GM12874 (cell line): ENCODE data around the gene TTLL11.

Experiments used
- TF ChIP-seq, protein P1 (sequence below): IDR thresholded peaks from 2 replicates; pipeline ENCODE4 v1.5.1; 2011; ENCODE audit warnings: low read depth, mild to moderate bottlenecking, control low read depth, low read length, moderate library complexity; ENCODE audit not compliant: insufficient read depth

TTLL11 gene

DNA sequence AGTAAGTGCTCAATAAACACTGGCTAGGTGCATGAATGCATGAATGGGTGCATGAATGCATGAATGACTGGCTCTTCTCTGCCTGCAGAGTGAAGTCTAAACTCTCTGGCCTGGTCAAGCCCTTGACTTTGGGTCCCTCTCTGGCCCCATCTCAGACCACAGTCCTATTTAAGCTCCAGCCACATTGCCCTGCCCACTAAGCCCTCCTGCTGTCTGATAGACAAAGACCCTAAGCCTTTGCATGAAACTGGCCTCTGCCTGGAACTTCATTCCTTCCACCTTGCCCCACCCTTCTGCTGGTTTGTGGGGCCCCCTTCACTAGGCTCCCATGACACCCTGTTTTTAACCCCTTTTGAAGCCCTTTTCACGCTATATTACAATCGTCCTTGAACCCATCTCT lies 202.4 kb downstream of the TTLL11 start:
- TF ChIP-seq, protein P1, sequence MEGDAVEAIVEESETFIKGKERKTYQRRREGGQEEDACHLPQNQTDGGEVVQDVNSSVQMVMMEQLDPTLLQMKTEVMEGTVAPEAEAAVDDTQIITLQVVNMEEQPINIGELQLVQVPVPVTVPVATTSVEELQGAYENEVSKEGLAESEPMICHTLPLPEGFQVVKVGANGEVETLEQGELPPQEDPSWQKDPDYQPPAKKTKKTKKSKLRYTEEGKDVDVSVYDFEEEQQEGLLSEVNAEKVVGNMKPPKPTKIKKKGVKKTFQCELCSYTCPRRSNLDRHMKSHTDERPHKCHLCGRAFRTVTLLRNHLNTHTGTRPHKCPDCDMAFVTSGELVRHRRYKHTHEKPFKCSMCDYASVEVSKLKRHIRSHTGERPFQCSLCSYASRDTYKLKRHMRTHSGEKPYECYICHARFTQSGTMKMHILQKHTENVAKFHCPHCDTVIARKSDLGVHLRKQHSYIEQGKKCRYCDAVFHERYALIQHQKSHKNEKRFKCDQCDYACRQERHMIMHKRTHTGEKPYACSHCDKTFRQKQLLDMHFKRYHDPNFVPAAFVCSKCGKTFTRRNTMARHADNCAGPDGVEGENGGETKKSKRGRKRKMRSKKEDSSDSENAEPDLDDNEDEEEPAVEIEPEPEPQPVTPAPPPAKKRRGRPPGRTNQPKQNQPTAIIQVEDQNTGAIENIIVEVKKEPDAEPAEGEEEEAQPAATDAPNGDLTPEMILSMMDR: no peak

DNA sequence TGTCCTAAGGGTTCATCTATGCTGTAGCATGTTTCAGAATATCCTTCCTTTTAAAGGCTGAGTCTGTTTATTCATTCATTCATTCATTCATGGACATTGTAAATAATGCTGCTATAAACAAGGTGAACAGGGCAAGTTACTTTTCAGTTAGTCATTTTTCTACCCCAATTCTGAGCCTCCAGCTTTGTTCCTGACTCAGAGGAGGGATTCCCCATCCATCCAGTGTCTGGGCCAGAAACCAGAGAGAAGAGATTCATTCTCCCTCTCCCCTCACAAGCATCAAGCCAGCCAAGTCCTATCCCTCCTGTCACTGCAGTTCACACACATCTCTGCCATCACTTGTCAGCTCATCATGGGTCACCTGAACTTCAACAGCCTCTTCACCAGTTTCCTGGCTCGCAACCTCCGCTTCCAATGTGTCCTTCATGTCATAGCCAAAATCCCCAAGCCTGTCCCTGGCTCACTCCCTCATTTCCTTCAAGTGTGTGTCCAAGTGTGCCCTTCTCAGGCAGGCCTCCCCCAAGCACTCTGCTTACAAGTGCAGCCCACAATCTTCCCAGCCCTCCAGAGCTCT lies 203.0 kb downstream of the TTLL11 start:
- TF ChIP-seq, protein P1: no peak

DNA sequence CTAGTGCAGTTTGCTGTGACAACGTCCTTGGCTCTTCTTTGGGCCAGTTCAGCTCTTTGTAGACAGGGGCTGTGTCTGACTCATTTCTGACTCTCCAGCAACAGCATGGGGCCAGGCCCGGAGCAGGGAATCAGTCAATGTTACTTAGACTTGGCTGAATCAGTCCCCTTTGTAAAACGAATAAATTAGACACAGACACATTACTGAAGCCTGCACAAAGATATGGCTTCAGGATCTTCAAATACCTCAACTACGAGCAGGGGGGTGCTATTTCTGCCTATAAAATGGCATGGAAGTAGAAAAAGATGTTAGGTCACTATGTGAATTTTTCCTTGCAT lies 204.7 kb downstream of the TTLL11 start:
- TF ChIP-seq, protein P1: no peak

DNA sequence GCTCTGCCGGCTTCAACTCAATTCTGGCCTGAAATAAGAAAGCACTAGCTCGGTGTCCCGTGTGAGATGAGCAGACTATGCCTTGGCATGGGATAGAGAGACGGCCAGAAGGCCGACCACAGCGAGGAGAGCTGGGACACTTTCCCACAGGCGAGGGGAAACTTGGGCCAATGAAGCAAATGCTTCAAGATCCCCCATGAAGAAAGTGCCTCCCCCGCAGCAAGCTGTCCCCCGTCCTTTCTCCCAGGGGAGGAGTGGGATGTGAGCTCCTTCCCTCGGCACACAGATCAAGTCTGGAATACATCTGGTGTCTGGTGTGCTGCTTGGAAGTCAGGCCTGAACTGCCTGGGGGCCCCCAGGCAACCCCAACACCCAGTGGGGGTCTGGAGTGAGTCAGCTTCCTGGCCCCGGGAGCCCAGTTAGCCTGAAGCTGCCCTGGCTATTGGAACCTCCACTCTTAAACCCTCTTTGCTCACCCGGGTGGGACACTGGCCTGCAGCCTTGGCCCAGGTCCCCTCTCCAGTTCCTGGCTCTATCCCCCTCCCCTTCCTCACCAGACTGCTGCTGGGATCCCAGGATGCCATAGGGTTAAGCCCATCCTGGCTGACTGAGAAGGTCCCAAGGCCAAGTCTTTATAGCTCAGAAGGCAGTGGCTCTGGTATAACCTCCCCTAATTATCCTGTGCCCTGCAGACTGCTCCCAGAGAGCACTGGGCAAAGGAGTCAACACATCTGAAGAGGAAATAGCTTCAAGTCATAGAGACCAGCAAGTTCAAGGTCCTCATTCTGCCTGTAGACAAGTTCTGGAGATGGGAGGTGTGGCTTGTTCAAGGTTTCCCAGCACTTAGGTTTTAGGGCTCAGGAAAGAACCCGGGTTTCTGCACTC lies 205.3 kb downstream of the TTLL11 start:
- TF ChIP-seq, protein P1: no peak

DNA sequence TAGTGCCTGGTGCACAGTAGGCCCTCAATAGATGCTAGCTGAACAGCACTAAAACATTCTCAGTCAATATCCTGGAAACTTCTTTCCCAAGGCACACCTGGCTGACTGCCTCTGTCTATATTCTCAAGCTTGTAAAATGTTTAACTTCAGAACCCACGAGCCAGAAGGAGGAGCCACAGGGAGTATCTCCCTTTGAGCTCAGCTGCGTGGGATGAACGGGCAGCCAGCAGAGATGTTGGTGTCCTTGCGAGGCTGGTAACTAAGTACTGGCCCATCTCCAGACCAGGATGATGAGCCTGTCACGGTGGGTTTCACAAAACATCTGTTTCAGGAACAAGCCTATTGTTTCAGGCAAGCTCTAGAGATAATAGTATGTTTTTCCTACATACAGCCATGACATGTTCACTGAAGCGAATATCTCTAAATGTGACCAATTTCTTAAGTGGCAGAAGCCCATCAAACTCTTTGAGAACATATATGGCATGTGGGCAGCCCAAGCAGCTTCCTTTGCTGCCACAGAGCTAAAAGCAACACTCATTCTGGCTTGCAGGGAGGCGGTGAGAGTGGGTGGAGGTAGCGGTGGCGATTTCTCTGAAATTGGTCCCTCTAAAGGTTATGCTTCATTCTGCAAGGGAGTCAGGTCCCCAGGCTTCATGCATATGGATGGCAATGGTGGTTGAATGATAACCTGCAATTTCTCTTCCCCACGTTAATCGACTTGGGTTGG lies 206.2 kb downstream of the TTLL11 start:
- TF ChIP-seq, protein P1: no peak

DNA sequence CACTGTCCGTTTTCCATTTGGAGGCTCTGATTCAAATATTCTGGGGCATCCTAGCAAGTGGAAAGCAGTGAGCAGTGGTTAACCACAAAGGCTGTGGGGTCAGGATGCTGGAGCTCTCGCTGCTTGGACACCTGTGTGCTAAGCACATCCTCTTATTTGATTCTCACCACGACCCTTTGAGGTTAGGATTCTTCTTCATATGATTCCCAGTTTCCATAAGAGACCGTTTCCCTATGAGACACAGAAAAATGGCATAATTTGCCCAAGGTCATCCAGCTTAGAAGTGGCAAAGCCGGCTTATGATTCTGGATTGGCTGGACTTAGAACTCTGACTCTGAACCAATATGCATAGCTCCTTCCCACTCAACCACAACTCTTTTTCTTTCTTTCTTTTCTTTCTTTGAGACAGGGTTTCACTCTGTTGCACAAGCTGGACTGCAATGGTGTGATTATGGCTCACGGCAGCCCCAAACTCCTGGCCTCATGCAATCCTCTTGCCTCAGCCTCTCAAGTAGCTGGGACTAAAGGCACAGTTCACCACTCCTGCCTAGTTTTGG lies 207.7 kb downstream of the TTLL11 start:
- TF ChIP-seq, protein P1: no peak

DNA sequence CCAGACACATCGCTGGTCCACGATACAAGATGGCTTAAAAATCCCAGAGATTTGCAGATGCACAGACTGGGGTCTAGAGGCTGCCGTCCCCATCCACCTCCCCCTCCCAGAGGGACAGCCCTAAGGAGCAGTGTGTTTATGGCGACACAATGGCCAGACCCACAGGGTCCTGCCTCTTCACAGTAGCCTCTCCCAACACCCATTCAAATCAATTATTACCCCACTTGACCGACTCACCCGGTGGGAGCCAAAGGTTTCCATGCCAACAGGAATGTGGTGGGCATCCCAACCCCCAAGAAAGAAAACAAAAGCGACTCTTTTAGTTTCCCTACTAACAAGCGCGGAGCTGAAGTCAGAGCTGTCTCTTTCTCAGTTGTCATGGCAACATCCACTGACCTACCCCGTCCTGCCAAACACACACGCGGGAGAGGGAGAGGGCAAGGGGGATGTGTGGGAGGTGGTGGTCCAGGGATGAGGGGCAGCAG lies 209.0 kb downstream of the TTLL11 start:
- TF ChIP-seq, protein P1: no peak
